Lung microvascular endothelial cell (primary cell): Measurements from ENCODE around the gene EIF4A3. TPM values are rescaled to one million over a fixed set of nuclear protein-coding genes. Genes with fewer than 3 reads are reported as not detected.

Experiments
- DNase-seq, 2 donors: peaks; one replicate each; pipeline versions ENCODE4 v3.0.0 to v3.0.0-alpha.2; 2010; ENCODE audit warnings: low read depth in 2 of 2
- total RNA-seq: library from RNA; depleted of rRNA; stranded (reverse); fragments of >200 nt; gene quantifications from 2 replicates; pipeline ENCODE4 v1.2.1, GENCODE V29; 2014

EIF4A3 gene
- total RNA-seq, 1 donor from 2014 or later, result 96.6 TPM

DNA sequence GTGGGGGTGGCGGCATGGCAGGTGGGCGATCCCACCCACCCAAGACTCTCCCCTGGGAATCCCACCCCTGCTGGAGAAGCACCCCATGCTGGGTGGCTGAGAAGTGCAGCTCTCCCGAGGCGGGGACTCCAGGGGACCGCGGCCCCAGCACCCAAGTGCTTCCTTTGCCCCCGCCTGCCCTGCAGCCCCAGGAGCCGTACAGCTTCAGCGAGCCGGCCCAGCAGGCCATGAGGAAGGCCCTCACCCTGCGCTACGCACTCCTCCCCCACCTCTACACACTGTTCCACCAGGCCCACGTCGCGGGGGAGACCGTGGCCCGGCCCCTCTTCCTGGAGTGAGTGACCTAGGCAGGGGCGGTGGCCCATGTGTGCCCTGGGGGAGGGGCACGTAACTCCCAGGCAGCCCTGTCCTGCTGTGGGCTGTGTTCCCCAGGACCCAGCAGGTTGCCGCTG lies 33.9 kb downstream of the EIF4A3 start:
- DNase-seq, result no peak

DNA sequence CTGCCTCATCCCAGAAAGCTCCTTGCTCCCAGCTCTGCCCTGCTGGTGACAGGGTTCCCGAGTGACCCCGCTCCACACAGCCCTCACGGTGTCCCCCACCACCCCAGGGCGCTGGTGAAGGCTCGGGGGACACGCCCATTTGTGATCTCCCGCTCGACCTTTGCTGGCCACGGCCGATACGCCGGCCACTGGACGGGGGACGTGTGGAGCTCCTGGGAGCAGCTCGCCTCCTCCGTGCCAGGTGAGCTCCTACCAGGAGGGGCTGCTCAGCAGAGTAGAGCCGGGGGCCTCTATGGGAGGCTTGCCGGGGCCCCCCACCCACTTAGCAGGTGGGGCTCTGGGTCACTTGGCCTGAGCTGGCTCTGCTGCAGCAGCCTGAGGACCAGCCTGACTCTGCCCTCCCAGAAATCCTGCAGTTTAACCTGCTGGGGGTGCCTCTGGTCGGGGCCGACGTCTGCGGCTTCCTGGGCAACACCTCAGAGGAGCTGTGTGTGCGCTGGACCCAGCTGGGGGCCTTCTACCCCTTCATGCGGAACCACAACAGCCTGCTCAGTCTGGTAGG lies 34.4 kb downstream of the EIF4A3 start:
- no peak for DNase-seq

DNA sequence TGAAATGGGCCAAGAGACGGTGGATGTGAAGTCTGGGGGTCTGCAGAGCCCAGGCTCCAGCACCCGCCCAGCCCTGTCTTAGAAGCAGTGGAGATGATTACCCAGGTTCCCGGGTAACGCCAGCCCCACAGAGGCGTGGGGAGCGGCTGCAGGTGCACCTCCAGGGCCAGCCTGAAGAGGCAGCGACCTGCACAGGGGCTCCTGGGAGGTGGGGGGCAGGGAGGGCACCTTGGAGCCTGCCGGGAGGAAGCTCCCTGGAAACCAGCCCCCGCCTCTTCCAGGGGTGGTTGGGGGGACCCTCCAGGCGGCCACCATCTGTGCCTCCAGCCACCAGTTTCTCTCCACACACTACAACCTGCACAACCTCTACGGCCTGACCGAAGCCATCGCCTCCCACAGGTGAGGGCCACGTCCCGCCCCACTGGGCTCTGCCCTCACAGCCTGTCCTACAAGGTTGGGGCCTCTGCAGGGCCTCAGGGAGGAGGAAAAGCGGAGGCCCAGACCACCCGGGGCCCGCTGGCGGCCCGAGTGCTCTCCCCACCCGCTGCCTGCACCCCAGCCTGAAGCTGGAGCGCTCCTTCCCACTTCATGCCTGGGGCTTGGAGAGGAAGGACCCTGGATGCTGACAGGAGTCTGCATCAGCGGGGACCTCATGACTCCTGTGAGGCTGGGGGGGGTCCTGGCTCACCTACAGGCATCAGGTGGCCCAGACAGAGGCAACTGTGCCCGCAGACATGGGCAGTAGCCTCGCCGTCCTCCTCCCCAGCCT lies 35.0 kb downstream of the EIF4A3 start:
- DNase-seq, result no peak

DNA sequence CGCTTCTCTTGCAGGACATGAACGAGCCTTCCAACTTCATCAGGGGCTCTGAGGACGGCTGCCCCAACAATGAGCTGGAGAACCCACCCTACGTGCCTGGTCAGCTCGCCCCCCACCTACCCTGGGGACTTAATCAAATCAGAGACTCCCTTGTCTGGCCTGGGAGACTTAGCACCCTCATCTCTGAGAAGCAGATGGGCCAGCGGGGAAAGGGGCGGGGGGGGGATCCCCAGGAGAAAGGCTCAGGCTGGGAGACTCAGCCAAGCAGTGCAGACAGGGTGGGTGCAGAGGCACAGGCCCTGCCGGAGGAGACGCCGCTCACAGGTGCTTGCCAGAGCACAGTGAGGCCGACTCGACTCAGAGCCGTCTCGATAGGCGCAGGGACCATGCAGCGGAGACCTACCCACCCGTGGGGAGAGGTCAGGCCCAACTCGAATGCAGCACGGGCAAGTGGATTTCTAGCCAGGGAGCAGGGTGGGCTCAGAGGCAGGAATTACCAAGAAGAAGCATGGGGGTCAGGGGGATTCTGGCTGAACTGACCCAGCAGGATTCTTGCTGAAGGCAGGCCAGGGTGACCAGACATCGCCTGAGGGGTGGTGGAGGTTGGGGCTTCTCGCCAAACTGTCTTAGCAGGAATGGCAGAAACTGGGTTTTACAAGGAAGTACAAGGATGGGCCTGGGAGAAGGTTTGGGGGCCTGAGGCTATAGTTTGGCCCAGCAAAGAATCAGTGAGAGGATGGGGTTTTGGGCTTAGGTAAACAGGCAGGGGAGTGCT lies 35.8 kb downstream of the EIF4A3 start:
- no peak for DNase-seq

DNA sequence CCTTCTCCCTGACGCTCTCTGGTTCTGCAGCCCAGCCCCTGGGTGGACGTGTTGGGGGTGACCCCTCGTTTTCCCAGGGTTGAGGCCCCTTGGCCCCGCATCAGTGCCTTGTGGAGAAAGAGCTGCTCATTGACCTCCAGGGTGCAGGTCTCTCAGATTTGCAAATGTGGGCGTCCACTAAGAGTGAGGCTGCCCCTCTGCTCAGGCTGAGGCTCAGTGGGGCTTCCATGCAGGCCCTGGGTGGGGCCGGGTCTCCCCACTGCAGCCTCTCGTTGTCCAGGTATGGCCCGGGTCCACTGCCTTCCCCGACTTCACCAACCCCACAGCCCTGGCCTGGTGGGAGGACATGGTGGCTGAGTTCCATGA lies 36.5 kb downstream of the EIF4A3 start:
- no peak for DNase-seq

DNA sequence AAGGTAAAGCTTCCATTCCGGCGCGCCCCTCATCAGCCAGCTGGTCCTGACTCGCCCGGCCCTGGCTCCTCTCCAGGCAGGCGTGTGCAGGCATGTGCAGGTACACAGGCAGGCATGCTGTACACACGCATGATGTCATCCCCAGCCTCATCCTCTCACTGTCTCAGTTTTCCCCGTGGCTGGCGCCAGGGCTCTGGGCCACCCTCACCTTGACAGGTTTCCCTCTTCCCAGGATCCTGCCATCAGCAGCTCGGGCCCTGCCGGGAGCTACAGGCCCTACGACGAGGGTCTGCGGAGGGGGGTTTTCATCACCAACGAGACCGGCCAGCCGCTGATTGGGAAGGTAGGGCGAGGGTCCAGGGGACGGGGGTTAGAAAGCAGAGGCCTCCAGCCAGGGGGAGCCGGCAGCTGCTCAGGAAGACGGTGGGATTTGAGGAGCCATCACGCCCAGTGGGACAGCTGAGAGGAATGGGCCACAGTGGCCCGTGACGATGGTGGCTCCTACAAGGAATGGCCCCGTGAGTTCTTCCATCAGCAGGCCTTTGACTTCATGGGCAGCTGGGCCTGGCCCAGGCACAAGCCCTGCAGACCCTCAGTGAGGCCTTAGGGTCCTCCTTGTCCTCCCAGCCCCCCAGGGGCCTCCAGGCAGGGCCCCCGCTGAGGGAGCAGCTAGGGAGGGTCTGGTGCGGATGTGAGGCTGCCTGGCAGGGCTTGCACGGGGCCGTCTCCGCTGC lies 37.0 kb downstream of the EIF4A3 start:
- DNase-seq, result no peak

DNA sequence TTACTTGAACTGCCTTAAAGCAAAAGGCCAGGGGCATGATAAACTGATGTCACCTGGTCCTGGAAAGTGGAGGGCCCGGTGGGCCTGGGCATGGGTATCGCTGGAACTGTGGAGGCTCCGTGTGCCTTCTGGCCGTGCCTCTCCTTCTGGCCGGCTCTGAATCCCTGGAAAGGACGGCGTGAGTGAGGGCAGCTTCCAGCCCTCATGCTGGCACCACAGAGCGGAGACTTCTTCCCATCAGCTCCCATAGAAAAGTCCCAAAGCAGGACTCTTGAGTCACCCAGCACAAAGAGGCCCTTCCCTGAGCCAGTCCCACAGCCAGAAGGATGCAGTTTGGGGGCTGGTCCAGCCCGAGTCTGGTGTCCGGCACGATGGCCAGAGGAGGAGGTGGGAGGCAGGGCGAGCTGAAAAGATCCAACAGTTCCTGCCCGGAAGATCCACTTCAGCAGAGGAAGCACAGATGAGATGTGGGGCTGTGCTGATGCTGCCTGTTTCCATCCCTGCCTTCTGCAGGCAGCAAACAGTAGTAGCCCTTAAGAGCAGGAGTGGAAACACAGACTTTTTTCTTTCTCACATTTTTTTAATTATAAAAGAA lies 37.8 kb downstream of the EIF4A3 start:
- no peak for DNase-seq

DNA sequence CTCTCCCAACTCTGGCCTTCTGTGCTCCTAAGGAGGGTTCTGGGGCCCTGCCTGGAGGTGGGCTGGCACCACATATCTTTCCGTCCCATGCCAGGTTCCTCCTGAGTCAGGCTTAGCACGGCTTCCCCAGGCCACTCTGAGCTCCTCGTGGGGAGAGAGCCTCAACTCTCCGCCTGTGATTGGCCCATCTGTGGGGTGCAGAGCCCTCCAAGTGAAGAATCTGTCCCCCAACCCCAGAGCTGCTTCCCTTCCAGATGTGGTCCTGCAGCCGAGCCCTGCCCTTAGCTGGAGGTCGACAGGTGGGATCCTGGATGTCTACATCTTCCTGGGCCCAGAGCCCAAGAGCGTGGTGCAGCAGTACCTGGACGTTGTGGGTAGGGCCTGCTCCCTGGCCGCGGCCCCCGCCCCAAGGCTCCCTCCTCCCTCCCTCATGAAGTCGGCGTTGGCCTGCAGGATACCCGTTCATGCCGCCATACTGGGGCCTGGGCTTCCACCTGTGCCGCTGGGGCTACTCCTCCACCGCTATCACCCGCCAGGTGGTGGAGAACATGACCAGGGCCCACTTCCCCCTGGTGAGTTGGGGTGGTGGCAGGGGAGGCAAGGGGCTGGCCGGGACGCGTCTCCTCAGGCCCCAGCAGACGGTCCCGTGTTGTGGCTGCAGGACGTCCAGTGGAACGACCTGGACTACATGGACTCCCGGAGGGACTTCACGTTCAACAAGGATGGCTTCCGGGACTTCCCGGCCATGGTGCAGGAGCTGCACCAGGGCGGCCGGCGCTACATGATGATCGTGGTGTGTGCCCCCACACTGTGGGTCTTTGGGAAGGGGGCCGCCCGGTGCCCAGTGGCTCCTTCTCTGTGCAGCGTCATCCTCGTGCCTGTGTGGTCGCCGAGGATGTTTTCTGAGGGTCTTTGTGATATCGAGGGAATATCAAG lies 38.6 kb downstream of the EIF4A3 start:
- DNase-seq, result no peak

DNA sequence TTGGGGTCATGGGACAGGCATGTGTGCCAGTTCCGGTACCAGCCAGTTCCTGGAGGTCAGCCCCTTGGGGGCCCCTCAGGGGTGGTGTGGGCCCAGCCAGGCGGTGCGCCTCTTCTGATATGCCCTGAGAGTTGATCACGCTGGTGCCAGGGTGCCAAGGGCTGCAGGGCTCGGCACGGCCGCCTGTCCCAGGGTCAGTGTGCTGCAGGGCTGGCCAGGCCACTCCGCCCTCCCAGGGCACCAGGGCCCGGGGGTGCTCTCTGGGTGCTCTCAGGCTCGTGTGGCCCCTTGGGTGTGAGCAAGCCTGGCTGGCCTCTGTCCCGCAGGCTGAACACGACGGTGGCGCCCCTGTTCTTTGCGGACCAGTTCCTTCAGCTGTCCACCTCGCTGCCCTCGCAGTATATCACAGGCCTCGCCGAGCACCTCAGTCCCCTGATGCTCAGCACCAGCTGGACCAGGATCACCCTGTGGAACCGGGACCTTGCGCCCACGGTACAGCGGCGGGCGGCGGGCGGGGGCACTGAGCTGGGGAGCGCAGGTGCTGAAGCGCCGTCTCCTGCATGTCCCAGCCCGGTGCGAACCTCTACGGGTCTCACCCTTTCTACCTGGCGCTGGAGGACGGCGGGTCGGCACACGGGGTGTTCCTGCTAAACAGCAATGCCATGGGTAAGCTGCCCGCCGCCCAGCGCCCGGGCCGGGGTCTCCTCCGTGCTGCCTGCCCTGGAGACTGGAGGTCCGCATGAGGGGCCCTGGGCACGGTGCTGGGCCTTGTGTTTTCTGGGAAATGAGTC lies 39.5 kb downstream of the EIF4A3 start:
- DNase-seq, result no peak

DNA sequence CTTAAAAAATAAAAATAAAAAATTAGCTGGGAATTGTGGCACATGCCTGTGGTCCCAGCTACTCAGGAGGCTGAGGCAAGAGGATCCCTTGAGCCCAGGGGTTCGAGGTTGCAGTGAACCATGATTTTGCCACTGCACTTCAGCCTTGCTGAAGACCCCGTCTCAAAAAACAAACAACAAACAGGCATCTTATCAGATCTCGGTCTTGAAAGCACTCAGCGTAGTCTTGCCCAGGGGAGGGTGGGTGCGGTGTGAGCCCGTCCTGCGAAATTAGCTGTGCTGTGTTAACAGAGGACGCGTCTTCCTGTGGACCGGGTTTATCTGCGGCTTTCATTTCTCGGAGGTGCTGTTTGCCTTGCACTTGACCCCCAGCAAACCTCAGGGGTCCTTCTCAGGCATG lies 40.2 kb downstream of the EIF4A3 start:
- no peak for DNase-seq

DNA sequence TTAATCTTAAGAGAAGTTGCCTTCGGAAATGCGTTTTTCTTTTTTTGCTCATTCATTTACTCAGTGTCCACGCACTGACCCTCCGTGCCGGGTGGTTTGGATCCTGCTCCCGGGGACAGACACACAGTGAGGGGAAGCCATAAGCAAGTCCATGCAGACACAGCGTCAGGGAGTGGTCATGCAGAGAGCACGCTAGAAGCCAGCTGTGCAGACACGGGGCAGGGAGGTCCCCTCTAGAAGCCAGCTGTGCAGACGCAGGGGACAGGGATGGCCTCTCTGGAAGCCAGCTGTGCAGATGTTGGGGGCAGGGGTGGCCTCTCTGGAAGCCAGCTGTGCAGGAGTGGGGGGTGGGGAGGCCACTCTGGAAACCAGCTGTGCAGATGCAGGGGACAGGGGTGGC lies 40.8 kb downstream of the EIF4A3 start:
- no peak for DNase-seq

DNA sequence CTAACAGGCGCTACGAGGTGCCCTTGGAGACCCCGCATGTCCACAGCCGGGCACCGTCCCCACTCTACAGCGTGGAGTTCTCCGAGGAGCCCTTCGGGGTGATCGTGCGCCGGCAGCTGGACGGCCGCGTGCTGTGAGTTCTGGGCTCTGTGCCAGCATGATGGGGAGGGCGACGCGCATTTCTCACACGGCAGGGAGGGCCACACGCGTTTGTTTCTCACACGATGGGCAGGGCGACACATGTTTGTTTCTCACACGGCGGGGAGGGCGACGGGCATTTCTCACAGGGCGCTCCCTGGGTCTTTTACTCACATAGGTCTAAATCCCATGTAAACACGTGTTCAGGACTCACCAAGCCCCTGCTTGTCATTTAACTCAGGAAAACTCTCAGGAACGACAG lies 41.2 kb downstream of the EIF4A3 start:
- no peak for DNase-seq

DNA sequence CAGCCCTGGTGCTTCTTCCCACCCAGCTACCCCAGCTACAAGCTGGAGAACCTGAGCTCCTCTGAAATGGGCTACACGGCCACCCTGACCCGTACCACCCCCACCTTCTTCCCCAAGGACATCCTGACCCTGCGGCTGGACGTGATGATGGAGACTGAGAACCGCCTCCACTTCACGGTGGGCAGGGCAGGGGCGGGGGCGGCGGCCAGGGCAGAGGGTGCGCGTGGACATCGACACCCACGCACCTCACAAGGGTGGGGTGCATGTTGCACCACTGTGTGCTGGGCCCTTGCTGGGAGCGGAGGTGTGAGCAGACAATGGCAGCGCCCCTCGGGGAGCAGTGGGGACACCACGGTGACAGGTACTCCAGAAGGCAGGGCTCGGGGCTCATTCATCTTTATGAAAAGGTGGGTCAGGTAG lies 42.0 kb downstream of the EIF4A3 start:
- no peak for DNase-seq

DNA sequence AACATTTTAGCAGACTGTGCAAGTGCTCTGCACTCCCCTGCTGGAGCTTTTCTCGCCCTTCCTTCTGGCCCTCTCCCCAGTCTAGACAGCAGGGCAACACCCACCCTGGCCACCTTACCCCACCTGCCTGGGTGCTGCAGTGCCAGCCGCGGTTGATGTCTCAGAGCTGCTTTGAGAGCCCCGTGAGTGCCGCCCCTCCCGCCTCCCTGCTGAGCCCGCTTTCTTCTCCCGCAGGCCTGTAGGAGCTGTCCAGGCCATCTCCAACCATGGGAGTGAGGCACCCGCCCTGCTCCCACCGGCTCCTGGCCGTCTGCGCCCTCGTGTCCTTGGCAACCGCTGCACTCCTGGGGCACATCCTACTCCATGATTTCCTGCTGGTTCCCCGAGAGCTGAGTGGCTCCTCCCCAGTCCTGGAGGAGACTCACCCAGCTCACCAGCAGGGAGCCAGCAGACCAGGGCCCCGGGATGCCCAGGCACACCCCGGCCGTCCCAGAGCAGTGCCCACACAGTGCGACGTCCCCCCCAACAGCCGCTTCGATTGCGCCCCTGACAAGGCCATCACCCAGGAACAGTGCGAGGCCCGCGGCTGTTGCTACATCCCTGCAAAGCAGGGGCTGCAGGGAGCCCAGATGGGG lies 42.5 kb downstream of the EIF4A3 start:
- peak in 1 of 2 donors; percentile 59 for DNase-seq

DNA sequence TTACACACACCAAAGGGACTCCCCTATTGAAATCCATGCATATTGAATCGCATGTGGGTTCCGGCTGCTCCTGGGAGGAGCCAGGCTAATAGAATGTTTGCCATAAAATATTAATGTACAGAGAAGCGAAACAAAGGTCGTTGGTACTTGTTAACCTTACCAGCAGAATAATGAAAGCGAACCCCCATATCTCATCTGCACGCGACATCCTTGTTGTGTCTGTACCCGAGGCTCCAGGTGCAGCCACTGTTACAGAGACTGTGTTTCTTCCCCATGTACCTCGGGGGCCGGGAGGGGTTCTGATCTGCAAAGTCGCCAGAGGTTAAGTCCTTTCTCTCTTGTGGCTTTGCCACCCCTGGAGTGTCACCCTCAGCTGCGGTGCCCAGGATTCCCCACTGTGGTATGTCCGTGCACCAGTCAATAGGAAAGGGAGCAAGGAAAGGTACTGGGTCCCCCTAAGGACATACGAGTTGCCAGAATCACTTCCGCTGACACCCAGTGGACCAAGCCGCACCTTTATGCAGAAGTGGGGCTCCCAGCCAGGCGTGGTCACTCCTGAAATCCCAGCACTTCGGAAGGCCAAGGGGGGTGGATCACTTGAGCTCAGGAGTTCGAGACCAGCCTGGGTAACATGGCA lies 43.4 kb downstream of the EIF4A3 start:
- no peak for DNase-seq

DNA sequence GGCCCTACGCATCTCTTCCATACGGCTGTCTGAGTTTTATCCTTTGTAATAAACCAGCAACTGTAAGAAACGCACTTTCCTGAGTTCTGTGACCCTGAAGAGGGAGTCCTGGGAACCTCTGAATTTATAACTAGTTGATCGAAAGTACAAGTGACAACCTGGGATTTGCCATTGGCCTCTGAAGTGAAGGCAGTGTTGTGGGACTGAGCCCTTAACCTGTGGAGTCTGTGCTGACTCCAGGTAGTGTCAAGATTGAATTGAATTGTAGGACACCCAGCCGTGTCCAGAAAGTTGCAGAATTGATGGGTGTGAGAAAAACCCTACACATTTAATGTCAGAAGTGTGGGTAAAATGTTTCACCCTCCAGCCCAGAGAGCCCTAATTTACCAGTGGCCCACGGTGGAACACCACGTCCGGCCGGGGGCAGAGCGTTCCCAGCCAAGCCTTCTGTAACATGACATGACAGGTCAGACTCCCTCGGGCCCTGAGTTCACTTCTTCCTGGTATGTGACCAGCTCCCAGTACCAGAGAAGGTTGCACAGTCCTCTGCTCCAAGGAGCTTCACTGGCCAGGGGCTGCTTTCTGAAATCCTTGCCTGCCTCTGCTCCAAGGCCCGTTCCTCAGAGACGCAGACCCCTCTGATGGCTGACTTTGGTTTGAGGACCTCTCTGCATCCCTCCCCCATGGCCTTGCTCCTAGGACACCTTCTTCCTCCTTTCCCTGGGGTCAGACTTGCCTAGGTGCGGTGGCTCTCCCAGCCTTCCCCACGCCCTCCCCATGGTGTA lies 44.1 kb downstream of the EIF4A3 start:
- DNase-seq, result no peak

DNA sequence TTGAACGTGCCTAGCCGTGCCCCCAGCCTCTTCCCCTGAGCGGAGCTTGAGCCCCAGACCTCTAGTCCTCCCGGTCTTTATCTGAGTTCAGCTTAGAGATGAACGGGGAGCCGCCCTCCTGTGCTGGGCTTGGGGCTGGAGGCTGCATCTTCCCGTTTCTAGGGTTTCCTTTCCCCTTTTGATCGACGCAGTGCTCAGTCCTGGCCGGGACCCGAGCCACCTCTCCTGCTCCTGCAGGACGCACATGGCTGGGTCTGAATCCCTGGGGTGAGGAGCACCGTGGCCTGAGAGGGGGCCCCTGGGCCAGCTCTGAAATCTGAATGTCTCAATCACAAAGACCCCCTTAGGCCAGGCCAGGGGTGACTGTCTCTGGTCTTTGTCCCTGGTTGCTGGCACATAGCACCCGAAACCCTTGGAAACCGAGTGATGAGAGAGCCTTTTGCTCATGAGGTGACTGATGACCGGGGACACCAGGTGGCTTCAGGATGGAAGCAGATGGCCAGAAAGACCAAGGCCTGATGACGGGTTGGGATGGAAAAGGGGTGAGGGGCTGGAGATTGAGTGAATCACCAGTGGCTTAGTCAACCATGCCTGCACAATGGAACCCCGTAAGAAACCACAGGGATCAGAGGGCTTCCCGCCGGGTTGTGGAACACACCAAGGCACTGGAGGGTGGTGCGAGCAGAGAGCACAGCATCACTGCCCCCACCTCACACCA lies 44.8 kb downstream of the EIF4A3 start:
- DNase-seq, result peak; percentile 12 to 40
